Right lobe of liver (tissue), 6 donors: ENCODE data around the gene PCK1. TPM values are rescaled to one million over a fixed set of nuclear protein-coding genes. Genes with fewer than 3 reads are reported as not detected.

Source experiments
- ATAC-seq, 4 donors: fragments of 200-7000 bp; cut with Tn5 transposase; one replicate each; pipeline ENCODE4 v1.9.1; 2020; ENCODE audit warnings: mild to moderate bottlenecking in 4 of 4, moderate library complexity in 4 of 4
- DNase-seq, 3 donors: peaks; one replicate each; pipeline ENCODE4 v3.0.0-alpha.2; 2020
- H3K27ac ChIP-seq, 3 donors: fragments of 200-600 bp; one replicate each; pipeline ENCODE4 v1.8.0; 2022
- H3K27me3 ChIP-seq, 2 donors: fragments of 200-600 bp; one replicate each; pipeline ENCODE4 v1.8.0; 2022
- H3K36me3 ChIP-seq, 4 donors: fragments of 200-600 bp; sonication (generic) in 1 of 4; one replicate each; pipeline versions ENCODE4 v1.5.1 to v1.8.0; 2017 to 2022; ENCODE audit warnings: control low read depth in 1 of 4
- H3K4me1 ChIP-seq, 4 donors: fragments of 200-600 bp; sonication (generic) in 1 of 4; one replicate each; pipeline versions ENCODE4 v1.5.1 to v1.8.0; 2017 to 2022; ENCODE audit warnings: control low read depth in 1 of 4
- H3K4me3 ChIP-seq, 3 donors: fragments of 200-600 bp; one replicate each; pipeline ENCODE4 v1.8.0; 2022
- H3K9me3 ChIP-seq, 4 donors: fragments of 200-600 bp; sonication (generic) in 1 of 4; one replicate each; pipeline versions ENCODE4 v1.5.1 to v1.8.0; 2017 to 2022; ENCODE audit warnings: control low read depth in 1 of 4
- CTCF ChIP-seq, 4 donors: fragments of 200-600 bp in 3 of 4; fragments of 450-650 bp in 1 of 4; IDR thresholded peaks; one replicate each; pipeline versions ENCODE4 v1.5.1 to v1.8.0; 2016 to 2022; ENCODE audit warnings: antibody characterized with exemption in 4 of 4, mild to moderate bottlenecking in 2 of 4
- POLR2A ChIP-seq: fragments of 450-650 bp; IDR thresholded peaks from one replicate; pipeline ENCODE4 v1.6.1; 2017; ENCODE audit warnings: antibody characterized with exemption, mild to moderate bottlenecking
- WGBS: methylation state at CpG from one replicate; pipeline ENCODE4 v1.1.6; 2018; ENCODE audit warnings: low coverage, low lambda C conversion rate; ENCODE audit not compliant: insufficient coverage; ENCODE audit errors: missing lambda C conversion rate; 5-methylcytosine and 5-hydroxymethylcytosine counted together
- intact Hi-C, 2 donors: fragments of 100-400 bp; cut with DNase I; formaldehyde crosslinking; loops; one replicate each; pipeline versions ENCODE4 v1.11.2 to v1.14.1; 2022
- total RNA-seq, 6 experiments: library from RNA; depleted of rRNA in 2 of 6; stranded (reverse); fragments of >200 nt in 2 of 6; fragmentation: NEBNext Ultra II Directional in 3 of 6; extraction: Animal tissue kit (Norgen Biotek cat#: 25700) in 3 of 6; gene quantifications; one replicate each; pipeline versions ENCODE4 v1.1.0 to v1.2.4, GENCODE V29; 2016 to 2023
- donor health status: DM: no; HTN: yes; CAD: no.
- donor health status: DM: no; HTN: no; CAD: no.
- donor health status: DM: no; HTN: no; CAD: no.
- donor health status: DM: no; HTN: yes; CAD: no.
- donor health status: DM: no; HTN: yes; CAD: no.

PCK1 gene
- total RNA-seq, 6 experiments from 2014 or later, result 187 to 1,757 (median 778) TPM

- WGBS, result 51% methylated on average over 18 of the region's 21 CpGs
- Histone ChIP-seq H3K9me3 (no peaks in the 10 kb centered on the region), H3K36me3 (no peaks in the 10 kb centered on the region), H3K4me1 (peaks cover 0 to 42% (median 15%) of the 10 kb centered on the region in 4 donors), H3K27me3 (no peaks in the 10 kb centered on the region), H3K27ac (peak overlapping the region in 2 of 3 donors; percentile 7 to 47), H3K4me3 (no peak overlapping the region)
- ATAC-seq (no peak), DNase-seq (peak in 1 of 3 donors; percentile 38)
- TF ChIP-seq POLR2A, result no peak
- intact Hi-C loops, result no loop called here
Observed at GRCh38 chr20:57579898-57580447, 19.1 kb downstream of the PCK1 start.

DNA sequence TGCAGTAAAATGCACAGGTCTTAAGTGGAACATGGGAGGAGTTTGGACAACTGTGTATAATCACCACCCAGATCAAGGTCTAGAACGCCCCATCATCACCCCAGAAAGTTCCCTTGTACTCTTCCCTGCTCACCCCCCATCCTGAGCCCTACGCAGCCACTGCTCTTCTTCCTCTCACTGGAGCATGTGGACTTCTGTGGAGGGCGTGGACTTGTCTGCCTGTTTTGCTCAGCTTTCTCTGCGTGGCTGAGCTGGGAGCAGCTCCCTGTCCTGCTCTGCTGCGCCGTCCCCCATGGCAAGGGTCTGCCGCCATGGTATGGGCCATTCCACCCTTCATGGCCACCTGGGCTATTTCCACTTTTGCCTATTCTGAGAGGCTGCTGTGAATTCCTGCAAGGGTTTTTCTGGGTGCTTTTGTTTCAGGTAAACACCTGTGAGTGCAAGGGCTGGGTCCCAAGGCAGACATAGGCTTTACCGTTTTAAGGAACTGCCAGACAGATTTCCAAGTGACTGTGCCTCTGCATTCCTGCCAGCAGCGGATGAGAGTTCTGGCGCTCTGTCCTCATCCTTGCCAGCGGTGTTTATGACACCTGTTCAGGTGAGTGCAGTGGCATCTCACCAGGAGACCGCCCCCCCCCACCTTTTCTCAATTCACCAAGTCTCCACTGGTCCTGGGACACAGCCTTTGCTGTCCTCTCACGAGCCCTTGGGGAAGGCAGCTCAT, 19.7 kb downstream of the PCK1 start:
- peak in 1 of 3 donors; percentile 40 for DNase-seq
- no peak overlapping the region for H3K4me3 ChIP-seq
- intact Hi-C loops, result no loop called here
- peak overlapping the region in 2 of 3 donors; percentile 7 to 47 for H3K27ac ChIP-seq
- no peaks in the 10 kb centered on the region for H3K27me3 ChIP-seq
- no peaks in the 10 kb centered on the region for H3K36me3 ChIP-seq
- 81% methylated on average over 10 of the region's 13 CpGs for WGBS
- TF ChIP-seq CTCF (IDR thresholded peaks at IDR 0.05) (no peak), POLR2A (no peak)
- H3K4me1 ChIP-seq, result peaks cover 0 to 49% (median 16%) of the 10 kb centered on the region in 4 donors
- no peaks in the 10 kb centered on the region for H3K9me3 ChIP-seq
- ATAC-seq, result no peak

DNA sequence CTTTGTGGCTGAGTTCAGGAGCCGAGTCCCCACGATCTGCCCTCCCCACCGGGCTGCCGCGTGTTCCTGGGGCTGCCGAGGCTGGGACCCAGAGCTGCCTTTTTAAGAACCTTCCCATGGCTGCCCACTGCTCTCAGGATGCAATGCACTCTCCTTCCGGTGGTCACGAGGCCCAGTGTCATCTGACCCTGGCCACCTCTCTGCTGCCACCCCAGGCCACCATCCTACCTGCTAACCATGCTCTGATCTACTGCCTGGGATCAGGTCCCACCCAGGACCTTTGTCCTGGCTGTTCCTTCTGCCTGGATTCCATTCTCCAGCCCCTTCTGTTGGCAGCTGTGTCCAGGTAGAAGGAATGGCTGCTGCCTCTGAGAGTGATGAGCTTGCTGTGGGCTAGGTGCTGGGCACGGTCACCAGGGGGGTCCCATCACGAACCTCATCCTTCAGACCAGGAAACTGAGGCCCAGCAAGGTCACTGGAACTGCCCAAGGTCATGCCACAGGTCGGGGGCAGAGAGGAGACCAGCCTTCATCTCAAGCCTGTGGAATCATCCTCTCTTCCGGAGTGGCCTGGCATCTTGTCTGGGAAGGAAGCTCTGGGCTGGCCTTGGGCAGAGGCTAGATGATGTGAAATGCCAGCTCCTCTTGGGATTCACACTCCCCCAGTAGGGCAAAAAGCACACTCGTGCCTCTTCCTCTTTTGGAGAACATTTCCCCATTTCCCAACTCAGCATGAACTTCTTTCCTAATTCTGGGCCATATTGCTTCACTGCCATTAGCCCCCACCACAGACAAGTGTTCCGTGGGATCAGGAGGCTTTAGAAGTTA, 20.5 kb downstream of the PCK1 start:
- peak overlapping the region in 2 of 3 donors; percentile 26 to 47 for H3K27ac ChIP-seq
- ATAC-seq (peak in 3 of 4 donors; percentile 1 to 3 (median 2)), DNase-seq (peak in 2 of 3 donors; percentile 10 to 36)
- no peak overlapping the region for H3K4me3 ChIP-seq
- H3K36me3 ChIP-seq, result no peaks in the 10 kb centered on the region
- intact Hi-C loops, result no loop called here
- H3K27me3 ChIP-seq, result no peaks in the 10 kb centered on the region
- no peak for TF ChIP-seq POLR2A
- no peak for TF ChIP-seq CTCF (IDR thresholded peaks at IDR 0.05)
- peaks cover 0 to 55% (median 19%) of the 10 kb centered on the region in 4 donors for H3K4me1 ChIP-seq
- H3K9me3 ChIP-seq, result no peaks in the 10 kb centered on the region
- WGBS, result 33% methylated on average over 3 of the region's 14 CpGs

DNA sequence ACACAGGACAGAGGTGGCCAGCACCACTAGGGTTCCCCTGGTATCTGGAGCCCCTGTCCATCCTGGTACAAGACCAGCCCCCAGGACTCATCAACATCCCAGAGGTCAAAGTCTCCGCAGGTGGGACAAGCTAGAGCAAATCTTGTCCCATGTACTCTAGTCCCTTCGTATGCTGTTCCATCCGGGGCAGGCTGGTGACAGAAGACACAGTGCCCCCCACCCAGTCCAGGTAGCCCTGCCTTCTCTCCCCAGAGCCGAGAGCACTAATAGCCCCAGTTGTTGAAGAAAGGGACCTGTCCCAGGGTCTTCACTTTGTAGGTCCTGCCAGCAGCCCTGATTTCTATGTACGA, 21.1 kb downstream of the PCK1 start:
- Histone ChIP-seq H3K27me3 (no peaks in the 10 kb centered on the region), H3K4me1 (peaks cover 0 to 61% (median 21%) of the 10 kb centered on the region in 4 donors), H3K4me3 (no peak overlapping the region), H3K36me3 (no peaks in the 10 kb centered on the region), H3K9me3 (no peaks in the 10 kb centered on the region), H3K27ac (peak overlapping the region in 2 of 3 donors; percentile 26 to 47)
- ATAC-seq (no peak), DNase-seq (no peak)
- intact Hi-C loops, result no loop called here
- TF ChIP-seq POLR2A (no peak), CTCF (IDR thresholded peaks at IDR 0.05) (no peak)
- WGBS, result 64% methylated on average over 5 of the region's 5 CpGs
